ENCODE results near the gene RSPH4A.

- TF ChIP-seq, protein P1, sequence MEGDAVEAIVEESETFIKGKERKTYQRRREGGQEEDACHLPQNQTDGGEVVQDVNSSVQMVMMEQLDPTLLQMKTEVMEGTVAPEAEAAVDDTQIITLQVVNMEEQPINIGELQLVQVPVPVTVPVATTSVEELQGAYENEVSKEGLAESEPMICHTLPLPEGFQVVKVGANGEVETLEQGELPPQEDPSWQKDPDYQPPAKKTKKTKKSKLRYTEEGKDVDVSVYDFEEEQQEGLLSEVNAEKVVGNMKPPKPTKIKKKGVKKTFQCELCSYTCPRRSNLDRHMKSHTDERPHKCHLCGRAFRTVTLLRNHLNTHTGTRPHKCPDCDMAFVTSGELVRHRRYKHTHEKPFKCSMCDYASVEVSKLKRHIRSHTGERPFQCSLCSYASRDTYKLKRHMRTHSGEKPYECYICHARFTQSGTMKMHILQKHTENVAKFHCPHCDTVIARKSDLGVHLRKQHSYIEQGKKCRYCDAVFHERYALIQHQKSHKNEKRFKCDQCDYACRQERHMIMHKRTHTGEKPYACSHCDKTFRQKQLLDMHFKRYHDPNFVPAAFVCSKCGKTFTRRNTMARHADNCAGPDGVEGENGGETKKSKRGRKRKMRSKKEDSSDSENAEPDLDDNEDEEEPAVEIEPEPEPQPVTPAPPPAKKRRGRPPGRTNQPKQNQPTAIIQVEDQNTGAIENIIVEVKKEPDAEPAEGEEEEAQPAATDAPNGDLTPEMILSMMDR (conservative IDR thresholded peaks at IDR 0.05; ENCODE audit: low read length) = no peak
- no peak for TF ChIP-seq EZH2phosphoT487 (IDR thresholded peaks at IDR 0.05; ENCODE audit: borderline replicate concordance)
Measured at GRCh38 chr6:116579143-116579542, 37.1 kb upstream of the RSPH4A start.

All from Loucy (cell line).